Neural cell (in vitro differentiated cells): ENCODE results near the gene CEL. TPM values are rescaled to one million over a fixed set of nuclear protein-coding genes. Genes with fewer than 3 reads are reported as not detected.

ENCODE experiments used
- H2AFZ ChIP-seq: fragments of 200-600, 300-800 bp; sonication (generic), shearing (Covaris generic); 2 replicates; pipeline ENCODE4 v1.6.0; 2014; ENCODE audit warnings: low read depth, mild to moderate bottlenecking, antibody characterized with exemption, low read length, moderate library complexity
- H3F3A ChIP-seq: fragments of 200-600 bp; shearing (Covaris generic); 2 replicates; pipeline ENCODE4 v1.6.1; 2016; ENCODE audit warnings: mild to moderate bottlenecking, moderate library complexity, mixed read lengths, antibody characterized with exemption, low read length; ENCODE audit not compliant: insufficient read depth, poor library complexity, severe bottlenecking
- H3K27ac ChIP-seq: fragments of 200-600, 300-800 bp; sonication (generic), shearing (Covaris generic); 2 replicates; pipeline ENCODE4 v1.5.1; 2014; ENCODE audit warnings: mild to moderate bottlenecking, low read length, moderate library complexity
- H3K27me3 ChIP-seq: fragments of 300-800, 200-600 bp; sonication (generic), shearing (Covaris generic); 2 replicates; pipeline ENCODE4 v1.6.0; 2014; ENCODE audit warnings: mild to moderate bottlenecking, low read depth, low read length, moderate library complexity; ENCODE audit not compliant: insufficient read depth
- H3K36me3 ChIP-seq: fragments of 300-800, 200-600 bp; sonication (generic), shearing (Covaris generic); 2 replicates; pipeline ENCODE4 v1.5.1; 2014; ENCODE audit warnings: mild to moderate bottlenecking, antibody characterized with exemption, low read length, moderate library complexity; ENCODE audit not compliant: insufficient read depth
- H3K4me2 ChIP-seq: fragments of 300-800, 200-600 bp; sonication (generic), shearing (Covaris generic); 2 replicates; pipeline ENCODE4 v1.6.0; 2014; ENCODE audit warnings: mild to moderate bottlenecking, low read length
- H3K4me3 ChIP-seq: fragments of 300-800, 200-600 bp; sonication (generic), shearing (Covaris generic); 2 replicates; pipeline ENCODE4 v1.5.1; 2014; ENCODE audit warnings: mild to moderate bottlenecking, low read length, moderate library complexity
- H3K79me2 ChIP-seq: fragments of 200-600 bp; shearing (Covaris generic); replicated peaks from 2 replicates; pipeline ENCODE4 v1.6.0; 2014; ENCODE audit warnings: mild to moderate bottlenecking, low read length, moderate library complexity; ENCODE audit not compliant: insufficient read depth
- H3K9ac ChIP-seq: fragments of 300-800, 200-600 bp; sonication (generic), shearing (Covaris generic); 2 replicates; pipeline ENCODE4 v1.6.1; 2016; ENCODE audit warnings: mild to moderate bottlenecking, low read length, mixed read lengths
- H3K9me2 ChIP-seq: fragments of 200-600 bp; shearing (Covaris generic); 2 replicates; pipeline ENCODE4 v1.6.1; 2016; ENCODE audit warnings: mild to moderate bottlenecking, low read length, mixed read lengths; ENCODE audit not compliant: insufficient read depth
- H3K9me3 ChIP-seq: fragments of 200-600, 300-800 bp; sonication (generic), shearing (Covaris generic); 2 replicates; pipeline ENCODE4 v1.6.1; 2016; ENCODE audit warnings: mild to moderate bottlenecking, mixed run types, low read length, moderate library complexity, mixed read lengths
- H4K20me1 ChIP-seq: fragments of 200-600 bp; shearing (Covaris generic); 2 replicates; pipeline ENCODE4 v1.6.1; 2016; ENCODE audit warnings: mild to moderate bottlenecking, mixed run types; ENCODE audit not compliant: insufficient read depth
- CTCF ChIP-seq: fragments of 450-650 bp; IDR thresholded peaks from 2 replicates; pipeline ENCODE4 v1.5.1; 2014; ENCODE audit warnings: antibody characterized with exemption, mild to moderate bottlenecking, moderate library complexity; ENCODE audit not compliant: poor library complexity, severe bottlenecking
- EP300 ChIP-seq: fragments of 450-650 bp; conservative IDR thresholded peaks from 2 replicates; pipeline ENCODE4 v1.6.1; 2014; ENCODE audit warnings: antibody characterized with exemption, mild to moderate bottlenecking, moderate library complexity; ENCODE audit not compliant: poor library complexity, severe bottlenecking
- EZH2 ChIP-seq: fragments of 200-600, 300-800 bp; shearing (Covaris generic), sonication (generic); IDR thresholded peaks from 2 replicates; pipeline ENCODE4 v1.6.1; 2014; ENCODE audit warnings: antibody characterized with exemption, low read length, borderline replicate concordance, mild to moderate bottlenecking; ENCODE audit not compliant: insufficient read depth, poor library complexity, severe bottlenecking
- MXI1 ChIP-seq: fragments of 450-650 bp; conservative IDR thresholded peaks from 2 replicates; pipeline ENCODE4 v1.6.1; 2014; ENCODE audit warnings: antibody characterized with exemption, mild to moderate bottlenecking; ENCODE audit not compliant: poor library complexity, severe bottlenecking
- POLR2AphosphoS5 ChIP-seq: IDR thresholded peaks from 2 replicates; pipeline ENCODE4 v1.6.1; 2012
- RAD21 ChIP-seq: fragments of 450-650 bp; conservative IDR thresholded peaks from 2 replicates; pipeline ENCODE4 v1.6.1; 2014; ENCODE audit warnings: antibody characterized with exemption, mild to moderate bottlenecking, moderate library complexity
- REST ChIP-seq: IDR thresholded peaks from 2 replicates; pipeline ENCODE4 v1.6.1; 2012; ENCODE audit warnings: borderline replicate concordance
- SMC3 ChIP-seq: fragments of 450-650 bp; conservative IDR thresholded peaks from 2 replicates; pipeline ENCODE4 v1.6.1; 2014; ENCODE audit warnings: antibody characterized with exemption, mild to moderate bottlenecking, moderate library complexity; ENCODE audit not compliant: poor library complexity
- TAF1 ChIP-seq: IDR thresholded peaks from 2 replicates; pipeline ENCODE4 v1.6.1; 2012; ENCODE audit warnings: low read depth
- polyA plus RNA-seq: library from polyadenylated mRNA; depleted of rRNA; stranded (reverse); fragments of >200 nt; gene quantifications from 2 replicates; pipeline ENCODE4 v1.2.3, GENCODE V29; 2014

The CEL gene
- polyA plus RNA-seq, 1 donor from 2014 or later = 0.95 TPM

- Histone ChIP-seq H4K20me1 (no peaks in the 10 kb centered on the region), H3K36me3 (no peaks in the 10 kb centered on the region), H3K4me3 (no peak overlapping the region), H3K9me2 (no peaks in the 10 kb centered on the region), H2AFZ (no peak overlapping the region), H3K9me3 (no peaks in the 10 kb centered on the region), H3F3A (no peaks in the 10 kb centered on the region), H3K27ac (no peak overlapping the region), H3K79me2 (no peaks in the 10 kb centered on the region), H3K9ac (no peak overlapping the region), H3K27me3 (no peaks in the 10 kb centered on the region), H3K4me2 (no peak overlapping the region)
- TF ChIP-seq MXI1 (no peak), EP300 (no peak), POLR2AphosphoS5 (no peak), TAF1 (no peak), SMC3 (no peak), REST (no peak), EZH2 (no peak), RAD21 (no peak), CTCF (no peak)
Measured at GRCh38 chr9:133066181-133066983, 4.6 kb downstream of the CEL start.

- H3K4me3 ChIP-seq = no peak overlapping the region
- TF ChIP-seq POLR2AphosphoS5 = no peak
- no peak for TF ChIP-seq MXI1
- no peak for TF ChIP-seq SMC3
- no peak for TF ChIP-seq REST
- no peak for TF ChIP-seq EP300
- TF ChIP-seq EZH2 = no peak
- no peak for TF ChIP-seq TAF1
- no peak for TF ChIP-seq CTCF
- no peak for TF ChIP-seq RAD21
- no peaks in the 10 kb centered on the region for H4K20me1 ChIP-seq
- no peaks in the 10 kb centered on the region for H3K9me3 ChIP-seq
- no peaks in the 10 kb centered on the region for H3K9me2 ChIP-seq
- H3K9ac ChIP-seq = no peak overlapping the region
- H3F3A ChIP-seq = no peaks in the 10 kb centered on the region
- no peak overlapping the region for H3K27ac ChIP-seq
- no peak overlapping the region for H3K4me2 ChIP-seq
- H3K27me3 ChIP-seq = no peaks in the 10 kb centered on the region
- H3K36me3 ChIP-seq = no peaks in the 10 kb centered on the region
- no peak overlapping the region for H2AFZ ChIP-seq
- no peaks in the 10 kb centered on the region for H3K79me2 ChIP-seq
Measured at GRCh38 chr9:133067006-133067405, 5.2 kb downstream of the CEL start.
